OCI-LY3 (cell line): ENCODE measurements around the gene EOLA2.

Experiments
- CTCF ChIP-seq: fragments of 200-600, 300-600 bp; sonication (generic); IDR thresholded peaks from 2 replicates; pipeline ENCODE4 v1.5.1; 2014; ENCODE audit warnings: antibody characterized with exemption, low read length, low read depth
- EZH2phosphoT487 ChIP-seq: fragments of 200-600 bp; shearing (Covaris generic); IDR thresholded peaks from 2 replicates; pipeline ENCODE4 v1.6.1; 2018; ENCODE audit warnings: antibody characterized with exemption, mixed run types, low read depth

DNA sequence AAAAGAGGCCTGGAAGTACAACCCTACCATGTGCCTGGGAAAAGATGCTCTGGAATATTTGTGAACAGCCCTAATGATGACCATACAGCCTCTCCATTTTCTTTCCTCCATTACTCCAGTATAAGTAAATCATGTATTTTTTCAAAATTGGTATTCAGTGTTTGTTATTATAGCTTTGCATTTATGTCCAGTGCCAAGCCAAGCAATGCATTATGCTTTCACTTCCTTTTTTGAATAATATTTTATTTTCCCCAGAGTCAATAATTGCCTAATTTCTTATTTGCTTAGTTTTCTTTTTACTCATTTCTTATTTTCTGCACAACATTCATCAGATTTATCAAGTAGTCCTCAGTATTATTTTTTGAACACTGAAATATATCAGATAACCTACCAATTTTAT lies 49.3 kb upstream of the EOLA2 start:
- TF ChIP-seq CTCF: no peak
- no peak for TF ChIP-seq EZH2phosphoT487
